MG63 (cell line): ENCODE data around the gene SCN2A. TPM values are rescaled to one million over a fixed set of nuclear protein-coding genes. Genes with fewer than 3 reads are reported as not detected.

Experiments
- DNase-seq: peaks from one replicate; pipeline ENCODE4 v3.0.0-alpha.2; 2020
- H3K27me3 ChIP-seq: fragments of 250-450 bp; sonication (Bioruptor Pico); 2 replicates; pipeline ENCODE4 v1.5.1; 2020; ENCODE audit warnings: mild to moderate bottlenecking, moderate library complexity
- H3K36me3 ChIP-seq: fragments of 250-450 bp; sonication (Bioruptor Pico); 2 replicates; pipeline ENCODE4 v1.5.1; 2020; ENCODE audit warnings: mild to moderate bottlenecking, moderate library complexity
- H3K4me3 ChIP-seq: fragments of 250-450 bp; sonication (Bioruptor Pico); 2 replicates; pipeline ENCODE4 v1.5.1; 2020; ENCODE audit warnings: mild to moderate bottlenecking, moderate library complexity
- H3K9me3 ChIP-seq: fragments of 250-450 bp; sonication (Bioruptor Pico); 2 replicates; pipeline ENCODE4 v1.5.1; 2020; ENCODE audit warnings: mild to moderate bottlenecking, moderate library complexity
- total RNA-seq: library from RNA; depleted of rRNA; stranded (reverse); fragments of >200 nt; shearing (Covaris generic); gene quantifications from 2 replicates; pipeline ENCODE4 v1.2.3, GENCODE V29; 2014; ENCODE audit warnings: low replicate concordance; rRNA removed

SCN2A gene
- 0.94 and 1.1 TPM in 2 replicates for total RNA-seq

DNA sequence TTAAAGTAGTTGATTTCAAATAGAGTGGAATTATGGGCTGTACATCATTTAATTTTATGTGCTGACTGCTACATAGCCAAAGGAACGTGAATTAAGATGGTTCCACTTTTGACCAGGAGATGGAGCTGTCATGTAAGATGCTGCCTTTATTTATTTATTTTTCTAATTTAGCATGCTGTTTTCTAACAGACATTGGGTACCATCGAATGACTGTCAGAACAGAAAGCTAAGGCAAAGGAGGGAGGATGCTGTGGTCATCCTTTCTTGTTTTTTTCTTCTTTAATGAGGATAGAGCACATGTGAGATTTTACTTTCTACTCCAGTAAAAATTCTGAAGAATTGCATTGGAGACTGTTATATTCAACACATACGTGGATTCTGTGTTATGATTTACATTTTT lies at the start of gene SCN2A:
Gene SCN2A (plus strand): TSS at position 185 of the 400 bp plus-strand sequence. CDS start 56,410 bp downstream, outside the sequence.
- no peaks in the 10 kb centered on the region; the same call in 1 of the 2 replicates for H3K27me3 ChIP-seq
- no peak within 1 kb of the TSS for H3K4me3 ChIP-seq
- H3K36me3 ChIP-seq: no peaks in the 10 kb centered on the region
- no peak for DNase-seq
- no peaks in the 10 kb centered on the region for H3K9me3 ChIP-seq

DNA sequence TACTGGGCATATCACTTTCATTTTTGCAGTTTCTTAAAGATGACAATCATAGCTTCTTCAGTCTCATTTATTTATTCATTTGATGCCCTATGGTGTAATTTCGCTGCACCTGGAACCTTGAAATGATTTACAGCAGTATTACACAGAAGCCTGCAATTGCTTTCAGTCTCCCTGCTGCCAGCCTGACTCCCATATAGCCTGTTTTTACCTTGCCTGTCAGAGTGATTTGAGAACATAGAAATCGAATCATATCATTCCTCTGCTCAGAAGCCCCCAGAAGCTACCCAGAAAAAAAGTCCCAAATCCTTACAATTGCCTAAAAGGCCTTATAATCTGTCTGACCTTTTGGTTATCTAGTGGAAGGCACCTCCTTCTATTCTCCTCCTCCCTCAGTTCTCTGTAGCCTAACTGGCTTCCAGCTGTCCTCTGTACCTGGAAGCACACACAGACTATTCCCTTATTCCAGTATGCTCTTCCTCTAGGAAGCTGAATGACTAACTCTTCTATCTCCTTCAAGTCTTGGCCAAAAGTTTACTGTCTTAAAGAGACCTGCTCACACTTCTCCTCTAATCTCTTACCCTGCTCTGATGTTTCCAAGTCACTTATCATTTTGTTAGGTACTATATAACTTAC lies 48.0 kb upstream of the SCN2A start:
- peaks cover 46% of the 10 kb centered on the region for H3K36me3 ChIP-seq

DNA sequence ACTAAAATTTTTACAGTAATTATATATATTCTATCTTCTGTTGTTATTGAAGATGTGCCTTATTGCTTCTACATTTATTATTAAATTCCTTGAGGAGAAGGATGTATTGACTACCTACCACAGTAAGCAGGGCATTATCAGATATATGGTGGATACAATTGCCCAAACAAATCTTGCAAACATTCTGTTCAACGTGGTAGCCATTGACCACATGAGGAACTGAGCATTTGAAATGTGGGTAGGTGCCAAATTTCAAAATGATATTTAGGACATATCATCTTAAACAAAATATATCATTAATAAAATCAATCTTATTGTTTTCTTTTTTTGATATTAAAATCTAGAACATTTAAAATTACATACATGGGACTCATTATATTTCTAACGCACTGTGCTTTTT lies 46.5 kb upstream of the SCN2A start:
- DNase-seq: no peak
- no peak overlapping the region for H3K4me3 ChIP-seq
- no peaks in the 10 kb centered on the region for H3K9me3 ChIP-seq
- peaks cover 44% of the 10 kb centered on the region for H3K36me3 ChIP-seq
- H3K27me3 ChIP-seq: no peaks in the 10 kb centered on the region

More for the DNA sequence above, 48.0 kb upstream of the SCN2A start:
- no peak for DNase-seq
- Histone ChIP-seq H3K27me3 (no peaks in the 10 kb centered on the region), H3K9me3 (no peaks in the 10 kb centered on the region), H3K4me3 (no peak overlapping the region)

DNA sequence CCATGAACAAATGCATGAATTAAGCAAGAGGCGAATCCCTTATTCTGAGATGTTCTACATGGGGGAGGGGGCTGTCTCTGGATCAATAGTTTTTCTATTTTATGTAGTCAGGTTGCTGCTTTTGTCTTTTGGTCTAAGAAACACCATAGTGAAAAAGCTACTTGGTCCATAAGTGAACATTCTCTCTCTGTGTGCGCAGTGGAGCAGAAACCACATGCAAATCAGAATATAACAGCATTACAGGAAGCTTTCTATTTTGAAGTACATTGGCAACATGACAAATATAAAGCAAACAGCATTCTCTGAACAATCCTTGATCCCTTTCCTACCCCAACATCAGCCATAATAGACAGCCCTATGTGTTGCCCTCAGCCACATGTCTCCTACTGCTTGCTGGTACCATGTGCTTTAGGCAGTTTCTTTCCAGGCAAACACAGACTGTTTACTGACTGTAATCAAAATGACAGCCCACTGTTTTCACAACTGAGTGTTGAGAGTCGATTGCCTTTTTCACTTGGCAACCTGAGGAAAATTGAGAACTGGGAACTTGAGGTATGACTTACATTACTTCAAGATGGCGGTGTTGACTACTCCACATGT lies 45.9 kb upstream of the SCN2A start:
- Histone ChIP-seq H3K9me3 (no peaks in the 10 kb centered on the region), H3K27me3 (no peaks in the 10 kb centered on the region)
- no peak for DNase-seq

DNA sequence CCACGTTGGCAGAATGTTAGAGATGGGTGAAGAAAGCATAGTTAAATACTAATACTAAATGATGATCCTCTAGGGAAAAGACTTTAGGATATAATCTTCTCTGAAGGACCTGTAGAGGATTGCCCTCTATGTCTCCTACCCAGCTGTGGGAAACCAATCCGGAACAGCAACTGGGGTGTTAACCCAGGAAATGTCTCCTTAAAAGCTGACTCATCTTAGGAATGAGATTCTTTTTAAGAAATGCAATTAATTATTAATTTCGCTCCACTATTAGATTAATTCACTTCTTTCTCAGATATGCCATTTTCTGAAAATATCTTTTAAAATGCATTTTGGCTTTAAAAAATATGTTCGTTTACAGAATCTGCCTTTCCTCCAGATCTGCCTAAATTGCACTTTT lies 42.8 kb upstream of the SCN2A start:
- H3K4me3 ChIP-seq: no peak overlapping the region
- no peaks in the 10 kb centered on the region for H3K9me3 ChIP-seq
- no peaks in the 10 kb centered on the region for H3K27me3 ChIP-seq
- DNase-seq: no peak
- peaks cover 45% of the 10 kb centered on the region for H3K36me3 ChIP-seq

More for the DNA sequence above, 45.9 kb upstream of the SCN2A start:
- peaks cover 44% of the 10 kb centered on the region for H3K36me3 ChIP-seq
- no peak overlapping the region for H3K4me3 ChIP-seq

DNA sequence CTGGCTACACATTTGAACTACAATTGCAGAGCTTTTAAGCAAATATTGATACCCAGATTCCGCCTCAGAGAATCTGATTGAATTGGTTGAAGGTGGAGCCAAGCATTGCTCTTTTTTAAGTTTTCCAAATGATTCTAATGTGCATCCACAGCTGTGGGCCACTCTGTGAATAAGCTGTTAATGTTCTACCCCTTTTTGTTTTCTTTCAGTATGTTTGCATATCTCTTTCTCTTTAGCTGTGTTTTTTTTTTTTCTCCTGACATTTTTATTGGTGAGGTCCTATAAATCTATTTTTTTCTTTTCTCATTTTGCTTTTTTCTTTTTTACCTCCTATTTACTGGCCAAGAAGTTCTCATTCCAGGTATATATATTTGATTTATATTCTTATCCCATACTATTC lies 41.9 kb upstream of the SCN2A start:
- no peak for DNase-seq
- no peaks in the 10 kb centered on the region for H3K27me3 ChIP-seq
- H3K4me3 ChIP-seq: no peak overlapping the region
- H3K9me3 ChIP-seq: no peaks in the 10 kb centered on the region
- H3K36me3 ChIP-seq: peaks cover 49% of the 10 kb centered on the region

DNA sequence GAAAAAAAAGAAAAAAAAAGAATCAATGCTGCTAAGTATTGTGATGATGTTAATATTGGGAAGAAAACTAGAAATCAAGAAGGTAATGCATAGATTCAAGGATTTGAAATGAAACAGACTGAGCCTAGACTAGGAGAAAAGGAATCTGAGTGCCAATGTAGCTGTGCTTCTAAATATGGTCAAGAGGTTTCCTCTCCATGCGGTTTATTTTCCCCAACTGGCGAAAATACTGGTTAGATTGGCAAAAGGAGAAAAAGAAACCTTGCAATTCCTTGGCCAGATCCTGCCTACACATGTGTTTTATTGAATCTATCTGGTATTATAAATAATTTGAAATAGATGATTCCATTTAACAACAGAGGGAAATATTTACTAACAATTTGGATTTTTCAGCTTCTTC lies 41.0 kb upstream of the SCN2A start:
- H3K4me3 ChIP-seq: no peak overlapping the region
- no peak for DNase-seq
- no peaks in the 10 kb centered on the region for H3K9me3 ChIP-seq
- peaks cover 44% of the 10 kb centered on the region for H3K36me3 ChIP-seq
- no peaks in the 10 kb centered on the region for H3K27me3 ChIP-seq

DNA sequence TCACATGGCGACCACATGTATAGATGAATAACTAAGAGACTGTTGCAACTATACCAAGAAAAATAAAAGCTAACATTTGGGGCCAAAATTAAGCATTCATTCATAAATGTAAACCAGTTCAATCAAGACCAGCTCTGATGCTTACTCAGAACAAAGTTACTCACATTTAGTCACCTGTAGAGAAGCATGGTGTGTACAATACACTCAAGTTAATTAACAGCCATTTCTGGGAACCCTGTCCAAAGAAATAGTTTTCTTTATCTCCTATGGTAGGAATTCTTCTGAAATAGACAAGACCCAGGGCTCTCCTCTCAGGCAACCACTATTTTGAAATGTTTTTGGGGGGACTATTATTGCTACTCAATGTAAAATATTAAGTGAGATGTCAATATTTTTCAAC lies 37.0 kb upstream of the SCN2A start:
- Histone ChIP-seq H3K4me3 (peak overlapping the region; percentile 59), H3K27me3 (no peaks in the 10 kb centered on the region), H3K9me3 (no peaks in the 10 kb centered on the region), H3K36me3 (peaks cover 20% of the 10 kb centered on the region)
- no peak for DNase-seq

DNA sequence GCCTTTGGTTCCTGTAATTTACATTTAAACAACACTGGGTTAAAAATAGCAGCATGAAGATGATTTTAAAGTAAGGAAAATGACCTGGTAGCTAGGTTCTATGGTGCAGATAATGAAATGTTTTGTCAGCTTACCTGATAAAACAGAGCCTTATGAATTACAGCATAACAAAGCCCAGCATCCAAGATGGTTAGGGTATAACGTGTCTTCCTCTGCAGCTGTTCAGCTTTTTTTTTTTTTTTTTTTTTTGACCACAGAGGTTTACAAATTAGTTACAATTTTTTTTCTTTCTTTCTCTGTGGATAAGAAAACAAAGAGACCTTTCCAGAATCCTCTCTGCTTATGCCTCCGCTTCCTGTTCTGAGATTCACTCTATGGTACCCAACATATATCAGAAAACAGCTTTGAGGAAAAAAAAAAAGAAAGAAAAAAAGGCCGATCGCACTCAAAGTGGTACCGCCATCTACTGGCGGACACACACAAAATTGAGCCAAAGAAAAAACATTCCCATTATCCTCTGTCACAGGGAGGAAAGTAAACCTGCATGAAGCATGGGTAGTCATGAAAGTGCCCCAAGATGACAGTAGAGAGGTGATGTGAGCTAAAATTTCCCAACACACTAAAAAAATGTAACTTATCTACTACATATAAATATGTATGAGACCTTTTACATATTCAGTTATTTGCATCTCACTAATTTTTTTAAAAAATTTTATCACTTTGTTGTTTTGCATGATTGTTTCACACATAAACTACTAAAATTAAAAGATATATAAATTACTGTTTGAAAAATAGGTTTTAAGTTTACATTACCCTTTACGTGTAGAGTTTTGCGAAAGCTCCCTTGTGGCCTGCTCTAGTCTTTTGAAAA lies 35.3 kb upstream of the SCN2A start, which contains the start of gene SCN3A:
Gene SCN3A (minus strand): TSS at position 362 of the 871 bp plus-strand sequence. CDS start 27,656 bp downstream, outside the sequence.
- DNase-seq: peak; percentile 41
- Histone ChIP-seq H3K9me3 (no peaks in the 10 kb centered on the region), H3K36me3 (peaks cover 14% of the 10 kb centered on the region), H3K4me3 (peak within 1 kb of the TSS; percentile 59), H3K27me3 (no peaks in the 10 kb centered on the region)

DNA sequence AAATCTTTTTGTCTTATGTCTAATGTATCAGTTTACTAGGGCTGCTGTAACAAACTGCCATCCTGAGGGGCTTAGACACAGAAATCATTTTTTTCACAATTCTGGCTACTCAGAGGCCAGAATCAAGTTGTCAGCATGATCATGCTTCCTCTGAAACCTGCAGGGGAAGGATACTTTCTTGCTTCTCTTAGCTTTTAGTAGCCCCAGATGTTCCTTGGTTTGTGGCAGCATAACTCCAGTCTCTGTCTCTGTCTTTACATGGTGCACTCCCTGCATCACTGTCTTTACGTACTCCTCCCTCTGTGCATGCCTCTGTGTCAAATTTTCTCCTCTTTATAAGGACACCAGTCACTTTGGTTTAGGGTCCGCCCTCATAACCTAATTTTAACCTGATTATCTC lies 33.3 kb upstream of the SCN2A start:
- peaks cover 8% of the 10 kb centered on the region for H3K36me3 ChIP-seq
- H3K9me3 ChIP-seq: no peaks in the 10 kb centered on the region
- DNase-seq: no peak

DNA sequence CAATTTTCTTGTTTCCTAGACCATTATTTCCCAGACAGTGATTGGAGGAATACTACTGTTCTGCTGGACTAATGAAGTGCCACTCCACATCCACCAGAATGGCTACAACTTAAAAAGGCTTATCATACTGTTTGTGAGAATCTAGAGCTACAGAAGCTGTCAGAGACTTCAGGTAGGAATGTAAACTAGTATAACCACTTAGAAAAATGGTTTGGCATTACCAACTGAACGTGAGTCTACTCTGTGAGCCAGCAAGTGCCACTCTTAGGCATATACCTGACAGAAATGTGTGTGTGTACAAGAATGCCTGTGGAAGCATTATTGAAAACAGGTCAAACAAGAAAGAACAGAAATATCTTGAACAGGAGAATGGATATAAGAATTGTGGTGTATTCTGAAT lies 31.1 kb upstream of the SCN2A start:
- H3K27me3 ChIP-seq: no peaks in the 10 kb centered on the region
- no peaks in the 10 kb centered on the region for H3K36me3 ChIP-seq
- DNase-seq: no peak
- H3K4me3 ChIP-seq: no peak overlapping the region
- no peaks in the 10 kb centered on the region for H3K9me3 ChIP-seq

More for the DNA sequence above, 33.3 kb upstream of the SCN2A start:
- Histone ChIP-seq H3K4me3 (no peak overlapping the region), H3K27me3 (no peaks in the 10 kb centered on the region)

DNA sequence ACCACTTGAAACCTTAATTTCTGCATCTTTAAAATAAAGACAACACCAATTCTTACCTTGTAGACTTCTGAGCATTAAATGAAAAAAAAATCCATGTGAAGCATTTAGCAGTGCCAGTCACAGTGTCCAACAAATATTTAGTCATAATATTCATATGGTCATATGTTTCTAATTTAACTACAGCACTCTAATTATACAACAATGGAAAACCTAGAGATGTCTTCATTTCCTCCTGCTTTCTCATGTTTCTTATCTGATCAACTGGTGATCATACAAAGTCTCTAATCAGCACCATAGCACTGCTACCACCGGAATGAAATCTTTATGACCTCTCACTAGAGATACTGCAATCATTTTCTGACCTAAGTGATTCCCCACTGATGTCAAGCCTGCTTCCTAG lies 25.1 kb upstream of the SCN2A start:
- H3K27me3 ChIP-seq: no peaks in the 10 kb centered on the region
- no peak for DNase-seq
- no peak overlapping the region for H3K4me3 ChIP-seq
- no peaks in the 10 kb centered on the region for H3K9me3 ChIP-seq
- H3K36me3 ChIP-seq: no peaks in the 10 kb centered on the region

DNA sequence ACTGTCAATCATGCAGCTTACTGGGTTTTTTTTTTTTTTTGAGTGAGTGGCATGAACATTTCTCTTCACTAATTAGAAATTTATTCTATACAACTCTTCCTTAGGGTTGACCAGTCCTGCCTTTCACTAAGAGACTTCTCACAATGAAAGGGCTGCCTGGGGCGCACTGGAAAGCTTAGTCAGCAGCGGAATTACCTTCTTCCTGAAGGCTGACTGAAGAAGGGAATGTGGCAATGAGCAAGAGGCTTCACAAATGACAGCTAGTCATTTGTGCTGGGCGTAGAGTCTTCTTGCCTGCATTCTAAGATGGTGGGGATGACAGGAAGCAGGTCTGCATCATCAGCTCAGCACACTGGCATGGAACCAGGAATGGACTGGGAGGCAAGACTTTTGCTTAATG lies 19.7 kb upstream of the SCN2A start:
- no peaks in the 10 kb centered on the region for H3K9me3 ChIP-seq
- no peaks in the 10 kb centered on the region for H3K36me3 ChIP-seq
- no peaks in the 10 kb centered on the region for H3K27me3 ChIP-seq
- no peak overlapping the region for H3K4me3 ChIP-seq
- no peak for DNase-seq

DNA sequence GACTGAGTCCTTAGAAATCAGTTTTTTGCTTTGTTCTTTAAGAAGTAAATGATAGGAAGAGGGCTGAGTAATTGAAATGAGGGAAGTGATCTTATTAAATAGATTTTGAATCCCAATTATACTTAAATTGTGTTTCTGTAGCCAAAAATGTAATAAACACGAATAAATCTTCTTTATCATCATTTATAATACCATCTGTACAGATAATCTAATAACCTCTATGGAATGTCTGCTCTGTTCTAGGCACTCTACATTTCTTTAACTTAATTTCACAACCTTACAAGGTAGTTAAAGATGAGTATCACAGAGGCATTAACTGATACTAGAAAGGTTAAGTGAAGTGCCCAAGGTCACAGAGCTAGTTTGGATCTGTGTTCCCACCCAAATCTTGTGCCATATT lies 14.3 kb upstream of the SCN2A start:
- DNase-seq: no peak
- no peaks in the 10 kb centered on the region for H3K27me3 ChIP-seq
- H3K36me3 ChIP-seq: no peaks in the 10 kb centered on the region
- no peaks in the 10 kb centered on the region for H3K9me3 ChIP-seq
- no peak overlapping the region for H3K4me3 ChIP-seq

DNA sequence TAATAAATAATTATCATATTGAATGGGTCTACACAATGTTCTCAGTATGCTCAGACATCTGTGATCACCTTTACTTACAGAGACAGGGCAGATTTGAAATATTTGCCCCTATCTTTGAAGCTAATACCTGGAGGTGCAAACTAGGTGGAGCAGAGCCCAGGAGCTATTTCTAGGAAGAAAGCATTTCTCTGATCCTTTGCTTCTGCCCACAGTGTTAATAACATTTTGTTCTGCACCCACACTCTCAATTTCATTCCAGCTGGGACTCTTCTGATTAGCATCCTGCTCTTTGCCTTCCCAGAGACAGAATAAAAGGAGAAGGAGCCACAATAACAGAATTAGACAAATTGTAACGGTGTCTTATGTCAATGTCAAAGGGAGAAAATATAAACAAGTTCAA lies 11.6 kb upstream of the SCN2A start:
- Histone ChIP-seq H3K27me3 (no peaks in the 10 kb centered on the region), H3K36me3 (no peaks in the 10 kb centered on the region), H3K4me3 (no peak overlapping the region), H3K9me3 (no peaks in the 10 kb centered on the region)
- no peak for DNase-seq

DNA sequence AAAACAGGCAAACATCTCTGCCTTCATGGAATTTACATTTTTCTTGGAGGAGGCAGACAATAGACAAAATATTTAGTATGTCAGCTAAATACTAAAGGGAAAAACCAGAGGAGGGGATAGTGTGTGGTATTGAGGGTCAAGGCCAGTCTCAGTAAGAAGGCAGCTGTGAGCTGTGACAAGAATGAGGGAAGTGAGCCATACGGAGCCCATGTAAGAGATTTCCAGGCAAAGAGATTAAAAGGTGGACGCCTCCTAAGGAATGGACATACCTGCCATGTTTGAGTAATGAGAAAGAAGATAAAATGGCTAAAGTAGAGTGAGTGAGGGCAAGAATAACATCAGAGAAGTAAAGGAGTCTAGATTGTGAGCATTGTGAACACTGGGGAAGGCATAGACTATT lies 2.2 kb upstream of the SCN2A start:
- Histone ChIP-seq H3K36me3 (no peaks in the 10 kb centered on the region), H3K9me3 (no peaks in the 10 kb centered on the region), H3K27me3 (no peaks in the 10 kb centered on the region; the same call in 1 of the 2 replicates), H3K4me3 (no peak overlapping the region)
- no peak for DNase-seq

DNA sequence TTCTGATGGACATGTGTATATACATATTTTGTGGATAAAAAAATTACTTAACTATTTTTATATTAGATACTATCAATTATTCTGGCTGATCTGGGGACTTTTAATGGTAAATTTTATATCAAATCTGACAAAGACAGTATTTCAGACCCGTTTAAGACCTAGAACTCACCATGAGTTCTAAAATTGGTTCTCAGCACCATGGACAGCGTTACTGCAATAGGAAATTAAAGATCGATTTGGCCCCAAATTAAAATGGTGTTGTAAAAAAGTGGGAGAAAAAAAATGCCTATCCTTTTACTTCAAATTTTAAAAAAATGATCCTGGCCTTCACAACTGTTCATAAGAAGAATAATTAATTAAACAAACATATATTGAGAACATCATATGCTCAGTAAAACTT lies 919 bp upstream of the SCN2A start:
- Histone ChIP-seq H3K9me3 (no peaks in the 10 kb centered on the region), H3K4me3 (no peak overlapping the region), H3K27me3 (no peaks in the 10 kb centered on the region; the same call in 1 of the 2 replicates), H3K36me3 (no peaks in the 10 kb centered on the region)
- no peak for DNase-seq
